Stimulated activated CD4-positive, alpha-beta T cell treated with anti-CD3 and anti-CD28 coated beads, Interleukin-2, amount 100 ng/mL, for 24 hours (primary cell): ENCODE results near the gene LIAS.
A peak's percentile ranks its signal among the peaks of the same experiment; 100 is the strongest.
"Not testable (repeated sequence)": the region's sequence is repeated elsewhere in the genome, so short reads cannot be mapped to it uniquely, and the experiment has no call there.

Experiments used
- DNase-seq, 2 donors: peaks; one replicate each; pipeline ENCODE4 v3.0.0-alpha.2; 2020

The LIAS gene

DNA sequence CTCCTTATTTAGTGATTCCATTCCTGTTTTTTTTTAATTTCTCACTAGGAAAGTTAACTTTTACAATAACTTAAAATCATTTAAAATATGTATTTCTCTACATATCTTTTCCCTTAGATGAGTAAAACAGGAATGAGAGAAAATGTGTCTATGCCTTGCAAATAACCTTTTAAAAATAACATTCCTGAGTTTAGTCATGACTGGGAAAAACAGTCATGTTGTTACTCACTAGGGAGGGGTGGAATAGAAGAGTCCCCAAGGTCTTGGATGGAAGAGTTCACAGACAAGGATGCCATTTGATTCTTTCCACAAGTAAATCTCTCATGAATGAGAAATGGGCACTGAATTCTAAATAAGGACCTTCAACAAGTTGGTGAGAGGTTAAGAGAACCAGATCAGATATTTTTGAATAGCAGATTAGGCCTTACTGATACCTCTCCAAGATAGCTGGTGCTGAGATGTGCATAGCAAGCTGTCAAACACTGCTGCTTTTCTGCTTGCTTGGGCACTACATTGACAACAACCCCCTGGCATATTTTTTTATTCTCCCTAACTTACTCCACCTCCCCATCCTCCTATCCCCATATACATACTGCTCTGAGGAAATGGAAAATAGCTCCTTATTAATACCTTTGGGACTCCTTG is 43.3 kb downstream of the LIAS start:
- DNase-seq: no peak

DNA sequence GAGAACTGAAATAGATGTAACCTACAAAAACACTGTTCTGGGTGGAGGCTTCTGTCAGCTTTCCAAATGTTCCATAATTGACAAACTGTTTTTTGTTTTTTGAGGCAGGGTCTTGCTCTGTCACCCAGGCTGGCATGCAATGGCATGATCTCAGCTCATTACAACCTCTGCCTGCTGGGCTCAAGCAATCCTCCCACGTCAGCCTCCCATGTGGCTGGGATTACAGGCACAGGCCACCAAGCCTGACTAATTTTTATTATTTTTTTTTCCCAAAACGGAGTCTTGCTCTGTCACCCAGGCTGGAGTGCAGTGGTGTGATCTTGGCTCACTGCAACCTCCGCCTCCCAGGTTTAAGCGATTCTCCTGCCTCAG is 43.8 kb downstream of the LIAS start:
- not testable (repeated sequence) for DNase-seq

GRCh38 chr4:39504538-39504937 is 45.7 kb downstream of the LIAS start:
- DNase-seq: no peak

- DNase-seq: no peak
Observed at GRCh38 chr4:39505581-39505980, 46.7 kb downstream of the LIAS start.

GRCh38 chr4:39510348-39510929 is 51.6 kb downstream of the LIAS start:
- DNase-seq: no peak

- DNase-seq: not testable (repeated sequence)
Observed at GRCh38 chr4:39514266-39514665, 55.4 kb downstream of the LIAS start.

DNA sequence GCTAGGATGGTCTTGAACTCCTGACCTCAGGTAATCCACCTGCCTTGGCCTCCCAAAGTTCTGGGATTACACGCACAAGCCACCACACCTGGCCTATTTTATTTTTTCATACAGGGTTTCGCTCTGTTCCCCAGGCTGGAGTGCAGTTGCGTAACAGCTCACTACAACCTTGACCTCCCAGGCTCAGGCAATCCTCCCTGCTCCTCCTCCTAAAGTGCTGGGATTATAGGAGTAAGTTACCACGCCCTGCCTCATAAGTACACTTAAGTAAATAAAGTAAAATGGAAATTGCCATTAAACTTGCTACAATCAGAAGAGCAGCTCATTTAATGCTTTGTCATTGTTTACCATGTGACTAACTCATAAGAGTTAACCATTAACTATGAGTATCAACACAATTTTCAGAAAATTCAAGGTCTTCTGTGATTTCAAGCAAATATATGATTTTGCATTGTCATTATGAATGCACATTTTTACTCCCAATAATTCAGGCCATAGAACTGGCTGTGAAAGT is 56.1 kb downstream of the LIAS start:
- no peak for DNase-seq

- DNase-seq: not testable (repeated sequence)
Observed at GRCh38 chr4:39515669-39516401, 57.0 kb downstream of the LIAS start.

DNA sequence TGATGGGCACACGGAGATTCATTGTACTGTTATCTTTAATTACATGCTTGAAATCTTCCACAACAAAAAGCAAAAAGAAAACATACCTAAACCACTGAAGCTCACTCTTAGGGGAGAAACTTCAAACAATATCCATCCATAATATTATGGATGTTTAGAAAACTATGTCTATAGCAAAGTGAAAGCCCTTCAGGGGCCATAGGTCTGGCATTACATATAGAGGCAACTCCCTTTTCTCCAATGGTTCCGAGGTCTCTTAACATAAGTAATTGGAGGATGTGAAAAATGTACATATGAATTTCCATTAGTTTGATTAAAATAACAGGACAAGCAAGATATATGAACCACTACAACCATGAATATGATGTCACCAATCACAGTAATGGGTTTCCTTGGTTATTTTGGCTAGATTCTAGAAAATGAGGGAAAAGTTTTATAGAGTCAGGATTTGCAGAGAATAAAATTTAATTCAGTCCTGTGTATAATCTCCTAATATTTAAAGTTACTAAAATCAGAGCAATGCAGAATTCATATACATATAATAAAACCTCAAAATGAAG is 57.6 kb downstream of the LIAS start:
- no peak for DNase-seq

- DNase-seq: no peak
Observed at GRCh38 chr4:39518484-39518883, 59.6 kb downstream of the LIAS start.

GRCh38 chr4:39521253-39521919 is 62.5 kb downstream of the LIAS start:
- no peak for DNase-seq

DNA sequence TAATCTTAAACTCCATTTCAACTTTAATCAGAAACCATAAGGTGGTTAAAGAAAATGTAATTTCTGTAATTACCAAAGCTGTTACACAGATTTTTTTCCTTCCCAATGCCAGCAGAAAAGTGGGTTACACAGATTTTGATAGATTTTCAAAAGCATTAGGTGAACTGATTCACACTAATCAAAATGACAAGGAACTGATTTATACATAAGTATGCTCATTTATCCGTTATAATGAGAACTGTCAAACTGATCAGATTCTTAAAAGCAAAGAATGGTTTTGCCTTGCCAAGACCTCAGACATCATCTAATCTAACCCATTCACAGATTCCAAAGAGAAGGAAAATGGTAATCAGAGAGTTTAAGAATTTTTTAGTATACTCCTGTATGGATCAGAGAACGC is 63.2 kb downstream of the LIAS start:
- no peak for DNase-seq

DNA sequence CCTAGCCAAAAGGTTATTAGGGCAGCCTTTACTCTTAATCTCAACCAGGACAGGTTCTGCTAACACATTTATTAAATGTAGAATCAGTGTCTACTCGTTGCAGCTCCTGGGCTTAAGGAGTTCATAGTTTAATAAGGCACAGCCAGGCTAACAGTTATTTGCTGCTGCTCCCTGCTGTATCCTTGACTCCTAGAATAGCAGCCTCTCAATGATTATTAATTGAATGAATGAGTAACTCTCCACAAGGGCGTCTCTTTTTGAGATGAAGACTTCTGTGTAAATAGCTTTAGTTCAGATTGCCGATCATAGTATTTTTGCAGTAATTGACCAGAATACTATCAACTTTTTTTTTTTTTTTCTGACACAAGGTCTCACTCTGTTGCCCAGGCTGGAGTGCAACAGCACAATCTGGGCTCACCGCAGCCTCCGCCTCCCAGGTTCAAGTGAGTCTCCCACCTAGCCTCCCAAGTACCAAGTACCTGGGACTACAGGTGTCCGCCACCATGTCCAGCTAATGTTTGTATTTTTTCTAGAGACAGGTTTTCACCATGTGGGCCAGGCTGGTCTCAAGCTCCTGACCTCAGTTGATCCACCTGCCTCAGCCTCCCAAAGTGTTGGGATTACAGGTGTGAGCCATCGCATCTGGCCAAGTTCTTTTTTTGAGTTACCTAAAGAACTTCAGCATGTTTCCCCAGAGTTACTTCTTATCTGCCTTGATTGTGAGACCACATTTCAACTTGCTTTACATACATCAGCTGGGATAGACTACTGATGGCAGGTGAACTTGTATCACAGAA is 65.5 kb downstream of the LIAS start:
- no peak for DNase-seq

- DNase-seq: no peak
Observed at GRCh38 chr4:39525822-39526690, 67.2 kb downstream of the LIAS start.

- peak; percentile 25 to 54 for DNase-seq
Observed at GRCh38 chr4:39526765-39527295, 68.0 kb downstream of the LIAS start.

DNA sequence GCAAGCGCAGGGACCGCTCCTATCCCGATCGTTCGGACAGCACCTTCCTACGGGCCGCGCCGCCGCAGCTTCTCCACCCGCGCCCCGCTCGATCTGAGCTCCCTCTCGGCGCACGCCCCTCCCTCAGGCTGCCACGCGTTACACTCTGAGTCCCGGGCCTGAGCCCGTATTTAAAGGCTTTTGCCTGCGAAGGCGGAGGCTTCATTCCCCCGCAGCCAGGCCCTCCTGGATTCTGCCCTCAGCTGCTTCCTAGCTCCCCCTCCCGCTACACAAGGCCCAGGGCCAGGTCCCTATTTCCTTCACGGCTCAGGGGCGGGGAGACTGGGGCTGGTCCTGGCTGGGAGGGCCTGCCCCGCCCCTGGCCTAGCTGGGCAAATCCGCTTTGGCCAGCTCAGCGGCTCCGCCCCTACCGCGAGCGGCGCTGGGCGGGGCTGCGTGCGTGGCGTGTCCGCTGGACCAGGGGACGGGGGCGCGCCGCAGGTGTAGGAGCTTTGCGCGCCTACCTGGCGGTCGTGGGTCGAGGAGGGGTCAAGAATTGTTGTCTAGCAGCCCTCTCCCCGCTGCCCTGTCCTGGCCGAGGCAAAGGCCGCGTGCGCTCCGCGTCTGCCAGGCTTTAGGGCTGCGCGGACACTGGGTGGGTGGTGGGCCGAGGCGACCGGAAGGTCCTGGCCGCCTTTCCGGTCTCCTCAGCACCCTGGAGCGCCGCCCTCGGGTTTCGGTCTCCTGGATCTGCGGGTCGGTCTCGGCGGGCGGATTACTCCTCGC is 68.6 kb downstream of the LIAS start, which contains the start of gene UGDH:
Gene UGDH (minus strand): TSS at position 144 of the 765 bp plus-strand sequence. CDS start 5,927 bp downstream, outside the sequence.
- DNase-seq: peak; percentile 92 to 94

- DNase-seq: no peak
Observed at GRCh38 chr4:39528061-39528465, 69.2 kb downstream of the LIAS start.
